Pons (tissue), 1 donor: ENCODE measurements around the gene CLEC1A.
A peak's percentile ranks its signal among the peaks of the same experiment; 100 is the strongest.

ENCODE experiments used
- DNase-seq: peaks from one replicate; pipeline ENCODE4 v3.0.0-alpha.2; 2016; ENCODE audit warnings: low spot score

The CLEC1A gene

DNA sequence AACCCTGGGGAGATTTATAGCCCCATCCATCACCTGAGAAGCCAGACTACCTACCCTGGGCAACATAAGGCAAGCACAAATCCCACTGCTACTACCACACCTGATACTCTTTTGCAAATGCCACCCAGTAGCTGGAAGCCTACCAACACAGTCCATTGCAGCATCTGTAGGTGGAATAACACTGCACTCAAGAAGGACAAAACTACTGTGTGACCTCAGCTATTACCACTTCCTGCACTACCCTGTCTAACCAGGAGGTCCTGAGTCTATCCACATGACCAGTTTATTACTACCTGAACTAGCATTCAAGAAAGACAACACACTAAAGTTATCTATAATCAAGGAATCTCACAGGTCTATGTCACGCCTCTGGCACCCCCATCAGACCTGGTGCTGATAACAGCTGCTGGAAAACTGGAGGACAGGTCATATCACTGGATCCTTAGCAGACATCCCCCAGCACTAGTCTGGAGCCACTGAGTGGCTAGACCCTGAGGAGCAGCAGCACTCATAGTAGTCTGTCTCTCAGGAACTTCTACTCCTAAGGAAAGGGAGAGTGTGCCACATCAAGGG lies 2.9 kb upstream of the CLEC1A start:
- no peak for DNase-seq

DNA sequence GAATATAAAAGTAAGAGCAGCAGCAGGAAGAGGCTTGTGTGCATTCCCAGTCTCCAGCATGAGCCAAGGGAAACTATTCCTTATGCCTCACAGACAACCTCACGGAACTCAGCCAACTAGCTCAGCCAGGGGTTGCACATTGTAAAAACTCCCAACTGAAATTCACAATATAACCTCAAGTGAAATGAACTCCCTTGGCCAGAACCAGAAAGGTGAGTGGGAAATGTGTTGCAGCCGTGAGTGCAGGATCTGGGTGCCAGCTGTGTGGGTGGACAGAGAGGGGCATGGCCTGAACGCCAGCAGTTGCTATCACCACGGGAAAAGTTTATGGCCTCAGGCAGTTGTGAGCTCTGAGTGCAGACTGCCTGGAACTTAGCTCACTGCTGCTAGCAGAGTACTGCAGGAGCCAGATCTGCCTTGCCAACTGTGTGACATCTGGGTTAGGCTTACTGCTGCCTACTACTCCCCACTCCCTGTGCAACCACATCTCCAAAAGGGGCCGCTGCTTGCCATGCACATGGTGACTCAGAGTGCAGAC lies 2.3 kb upstream of the CLEC1A start:
- DNase-seq: peak; percentile 7

DNA sequence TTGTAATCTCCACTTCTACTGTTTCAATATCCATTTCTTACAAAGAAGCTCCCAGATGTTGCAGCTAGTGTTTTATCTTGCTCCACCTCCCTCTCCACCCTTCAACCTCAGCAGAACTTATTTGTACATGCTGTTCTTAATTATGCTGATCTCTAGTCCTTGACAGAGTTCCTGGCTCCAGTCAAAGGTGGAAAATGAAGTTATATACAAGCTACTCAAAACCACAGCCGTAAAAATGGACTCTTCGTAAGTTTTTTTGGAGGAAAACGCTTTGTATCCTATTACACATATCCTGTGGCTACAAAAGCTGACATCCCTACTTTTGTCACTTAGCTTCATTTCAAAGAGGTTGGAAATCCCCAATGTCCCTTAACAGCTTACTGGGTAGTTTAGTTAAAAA lies 1.3 kb downstream of the CLEC1A start:
- DNase-seq: no peak

DNA sequence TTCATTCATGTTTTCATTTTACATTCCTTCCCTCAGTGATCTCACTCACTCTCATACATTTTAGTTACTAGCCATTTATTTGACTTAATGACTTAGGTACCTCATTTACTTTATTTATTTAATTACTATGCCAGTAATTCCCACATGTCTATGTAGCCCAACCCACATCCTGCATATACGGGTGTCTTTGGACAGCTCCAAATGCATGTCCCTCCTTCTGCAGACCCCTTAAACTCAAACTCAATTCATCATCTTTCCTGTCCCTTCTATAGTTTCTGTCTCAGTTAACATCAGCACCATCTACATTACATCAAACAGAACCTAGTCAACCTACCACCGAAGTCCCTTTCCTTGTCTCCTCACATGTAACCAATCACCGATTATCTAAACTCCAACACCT lies 2.8 kb downstream of the CLEC1A start:
- no peak for DNase-seq

DNA sequence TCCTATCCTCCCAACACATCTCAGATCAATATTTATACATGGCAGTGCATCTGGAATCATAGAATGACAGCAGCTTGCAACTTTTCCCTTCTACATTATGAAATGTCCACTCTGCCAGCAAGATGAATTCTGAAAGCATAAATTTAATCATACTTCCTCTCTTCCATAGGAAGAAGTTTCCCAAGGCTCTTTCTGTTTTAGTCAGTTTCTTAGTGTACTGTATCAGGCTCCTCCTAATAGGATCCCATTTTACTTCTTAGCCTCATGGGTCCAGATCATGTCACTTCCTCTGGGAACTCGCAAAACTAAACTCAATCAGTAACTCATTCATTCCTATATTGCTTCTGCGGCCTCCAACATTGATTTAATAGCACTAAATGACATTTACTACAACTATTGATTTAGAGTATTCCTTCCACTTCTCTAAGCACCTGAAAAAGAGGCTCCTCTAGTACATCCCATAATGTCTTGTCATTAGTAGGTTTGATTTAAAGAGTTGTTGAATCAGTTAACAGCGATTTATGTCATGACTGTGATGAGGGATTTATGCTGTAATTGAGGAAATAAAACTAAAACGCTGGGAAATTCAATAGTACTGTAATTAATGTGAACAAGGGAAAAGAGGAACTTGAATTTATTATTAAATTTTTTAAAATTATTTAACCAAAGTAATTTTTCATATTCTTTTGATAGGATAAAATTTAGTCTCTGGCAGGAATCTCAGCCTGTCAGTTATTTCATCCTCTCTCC lies 4.0 kb downstream of the CLEC1A start:
- DNase-seq: peak; percentile 43

DNA sequence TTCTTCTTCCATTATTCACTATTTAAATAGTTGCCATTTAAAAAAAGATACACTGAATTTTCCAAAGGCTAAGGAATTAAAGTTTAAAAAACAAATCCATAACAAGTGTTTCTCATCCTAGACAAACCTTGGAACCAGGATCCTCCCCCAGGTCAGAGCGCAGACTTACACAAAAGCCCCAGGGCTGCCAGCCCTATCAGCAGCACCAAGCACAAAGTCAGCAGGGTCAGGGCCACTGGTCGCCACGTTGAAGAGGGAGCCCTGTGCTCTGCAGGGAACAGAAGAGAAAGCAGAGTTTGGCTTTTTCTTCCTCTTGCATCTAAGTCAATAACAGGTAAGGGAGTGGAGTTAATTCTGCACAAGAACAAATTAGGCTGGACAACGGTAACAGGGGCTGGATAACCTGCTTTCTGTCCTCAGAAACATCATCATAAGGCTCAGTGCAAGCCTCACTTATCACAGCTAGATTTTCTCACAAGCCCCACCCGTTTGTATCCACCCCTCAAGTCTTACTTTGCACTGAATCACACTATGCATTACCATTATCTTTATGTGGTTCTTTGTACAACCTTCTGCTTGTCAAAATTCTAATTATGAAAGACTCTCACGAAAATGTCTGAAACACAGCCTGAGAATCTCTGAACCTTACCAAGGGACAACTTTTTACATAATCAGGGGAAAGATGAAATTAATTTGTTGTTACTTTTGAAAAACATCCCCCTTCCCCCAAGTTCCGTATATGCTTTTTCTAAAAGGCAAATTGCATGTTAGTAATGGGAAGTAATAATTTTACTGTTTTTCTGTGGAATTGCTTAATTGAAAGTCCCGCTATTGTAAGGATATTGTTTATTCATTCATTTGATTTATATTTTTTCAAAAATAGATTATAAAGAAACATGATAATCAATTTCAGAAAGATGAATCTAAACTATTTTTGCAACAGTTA lies 9.6 kb downstream of the CLEC1A start:
- DNase-seq: no peak

DNA sequence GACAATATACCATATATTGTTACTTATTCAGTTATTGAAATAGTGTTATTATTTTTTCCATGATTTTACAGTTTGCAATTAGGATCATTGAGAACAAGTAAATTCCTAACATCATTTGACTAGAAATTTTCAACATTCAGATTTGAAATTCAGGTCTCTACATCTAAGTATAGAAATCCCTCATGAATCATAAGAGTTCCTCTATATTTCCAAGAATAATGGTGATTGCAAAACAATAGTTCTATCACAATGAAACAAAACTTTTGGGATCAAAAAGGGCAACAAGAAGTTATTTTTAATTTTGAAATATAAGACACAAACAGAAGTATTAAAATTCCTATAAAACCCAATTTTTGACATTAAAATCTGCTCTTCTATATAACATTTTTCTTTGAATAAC lies 10.8 kb downstream of the CLEC1A start:
- DNase-seq: no peak

DNA sequence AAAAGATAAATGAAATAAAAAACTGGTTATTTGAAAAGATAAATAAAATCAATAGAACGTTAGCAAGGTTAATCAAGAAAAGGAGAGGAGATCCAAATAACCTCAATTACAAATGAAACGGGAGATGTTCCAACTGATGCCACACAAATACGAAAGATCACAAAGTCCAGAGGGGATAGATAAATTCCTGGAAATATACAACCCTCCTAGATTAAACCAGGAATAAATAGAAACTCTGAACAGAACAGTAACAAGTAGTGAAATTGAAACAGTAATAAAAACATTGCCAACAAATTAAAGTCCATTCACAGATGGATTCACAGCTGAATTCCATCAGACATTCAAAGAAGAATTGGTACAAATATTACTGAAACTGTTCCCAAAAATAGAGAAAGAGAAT lies 12.4 kb downstream of the CLEC1A start:
- no peak for DNase-seq

DNA sequence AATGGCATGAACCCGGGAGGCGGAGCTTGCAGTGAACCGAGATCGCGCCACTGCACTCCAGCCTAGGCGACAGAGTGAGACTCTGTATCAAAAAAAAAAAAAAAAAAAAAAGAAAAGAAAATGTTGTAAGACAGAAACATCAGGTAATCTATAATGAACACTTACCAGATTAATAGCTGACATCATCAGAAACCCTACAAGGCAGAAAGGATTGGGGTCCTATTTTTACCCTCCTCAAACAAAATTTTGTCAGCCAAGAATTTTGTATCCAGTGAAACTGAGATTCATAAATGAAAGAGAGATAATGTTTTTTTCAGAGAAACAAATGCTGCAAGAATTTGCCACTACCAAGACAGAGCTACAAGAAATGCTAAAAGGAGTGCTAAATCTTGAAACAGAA lies 14.1 kb downstream of the CLEC1A start:
- DNase-seq: no peak

DNA sequence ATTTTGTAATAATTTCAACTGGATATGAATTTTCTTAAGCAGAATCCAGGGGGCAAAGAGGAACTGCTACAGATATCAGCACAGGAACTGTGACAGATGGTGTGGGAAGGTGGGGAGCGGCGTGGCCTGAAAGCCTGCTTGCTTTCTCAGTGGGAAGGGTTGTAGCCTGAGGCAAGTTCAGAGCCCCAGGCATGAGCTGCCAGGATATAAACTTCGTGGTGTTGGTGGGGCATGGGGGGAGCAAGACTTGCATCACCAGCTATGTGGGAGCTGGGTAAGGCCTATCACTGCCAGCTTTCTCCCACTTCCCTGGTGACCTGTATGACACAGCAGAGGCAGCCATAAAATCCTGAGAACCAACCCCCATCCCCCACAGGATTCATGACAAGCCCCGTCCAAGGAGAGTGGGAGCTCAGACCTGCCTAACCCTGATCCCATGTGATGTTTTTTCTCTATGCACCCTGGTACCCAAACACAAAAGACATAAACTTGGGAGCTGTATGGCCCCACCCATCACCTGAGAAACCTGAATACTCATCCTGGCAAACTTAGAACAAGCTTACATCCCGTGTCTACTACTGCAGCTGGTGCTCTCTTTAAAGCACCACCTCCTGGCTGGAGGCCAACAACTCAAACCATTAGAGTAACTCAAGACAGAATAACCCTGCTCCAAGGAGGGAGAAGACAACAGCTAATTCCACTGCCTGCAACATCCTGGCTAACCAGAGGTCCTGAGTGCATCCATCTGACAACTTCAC lies 16.5 kb downstream of the CLEC1A start:
- DNase-seq: no peak

DNA sequence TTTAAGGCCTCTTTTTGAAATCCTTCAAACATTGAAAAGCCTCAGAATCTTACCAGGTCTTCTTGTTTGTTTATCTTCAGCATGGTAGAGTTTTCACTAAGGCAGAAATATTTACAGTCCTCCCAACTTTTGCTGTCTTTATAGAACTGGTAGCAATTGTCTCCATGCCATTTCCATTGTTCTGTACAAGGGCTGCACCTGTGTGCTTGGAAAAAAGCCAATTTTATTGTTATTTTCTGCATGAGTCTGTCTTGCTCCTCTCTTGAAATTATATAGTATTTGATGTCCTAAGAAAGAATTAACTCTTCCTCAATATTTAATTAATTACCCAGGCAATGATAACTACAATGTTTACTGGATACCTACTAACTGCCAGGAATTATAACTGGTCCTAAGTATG lies 23.3 kb downstream of the CLEC1A start:
- no peak for DNase-seq

DNA sequence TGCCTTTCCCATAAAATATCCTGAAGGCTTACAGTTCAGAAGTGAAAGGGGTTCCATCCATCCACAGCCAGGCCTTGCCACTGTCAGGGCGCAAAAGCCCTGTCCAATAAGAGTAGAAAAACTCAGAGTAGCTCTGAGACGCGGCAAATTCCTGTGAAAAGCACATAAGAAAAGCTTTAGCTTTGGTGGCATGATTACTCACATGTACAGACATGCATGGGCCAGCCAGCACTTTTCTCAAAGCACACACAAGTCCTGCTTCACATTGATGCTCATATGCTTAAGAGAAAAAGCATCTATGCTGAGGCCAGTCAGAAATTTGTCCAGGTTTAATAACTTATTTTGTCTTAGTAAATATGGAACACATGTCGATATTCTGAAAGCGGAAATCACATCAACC lies 25.5 kb downstream of the CLEC1A start:
- DNase-seq: no peak

DNA sequence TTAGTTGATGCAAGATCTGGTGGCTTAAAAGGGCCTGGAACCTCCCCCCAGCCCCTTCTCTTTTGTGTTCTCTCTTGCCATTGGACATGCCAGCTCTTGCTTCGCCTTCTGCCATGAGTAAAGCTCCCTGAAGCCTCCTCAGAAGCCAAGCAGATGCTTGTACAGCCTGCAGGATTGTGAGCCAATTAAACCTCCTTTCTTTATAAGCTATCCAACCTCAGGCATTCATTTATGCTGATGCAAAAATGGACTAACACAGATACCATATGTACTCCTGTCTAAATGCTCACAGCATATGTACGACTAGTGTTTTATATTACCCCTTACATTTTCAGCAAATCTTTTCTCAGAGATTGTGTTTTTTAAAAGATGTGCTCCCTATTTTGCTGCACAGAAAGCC lies 26.7 kb downstream of the CLEC1A start:
- DNase-seq: no peak

DNA sequence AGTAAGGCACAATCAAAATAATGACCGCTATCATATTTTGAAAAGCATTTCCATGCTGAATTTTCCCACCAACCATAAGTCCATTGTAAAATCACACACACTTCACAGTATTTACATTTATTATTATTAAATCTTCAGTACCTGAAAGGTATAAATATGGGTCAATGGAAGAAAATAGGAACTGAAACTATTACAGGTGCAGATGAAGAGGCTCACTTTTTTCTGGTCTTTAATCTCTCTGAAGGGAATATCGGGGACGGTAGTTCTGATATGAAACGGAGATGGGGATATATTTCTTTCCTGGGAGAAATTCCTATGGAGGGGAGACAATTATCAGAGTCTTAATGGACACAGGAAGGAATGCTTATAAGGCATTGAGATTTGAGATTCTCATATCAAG lies 28.4 kb downstream of the CLEC1A start:
- DNase-seq: no peak

DNA sequence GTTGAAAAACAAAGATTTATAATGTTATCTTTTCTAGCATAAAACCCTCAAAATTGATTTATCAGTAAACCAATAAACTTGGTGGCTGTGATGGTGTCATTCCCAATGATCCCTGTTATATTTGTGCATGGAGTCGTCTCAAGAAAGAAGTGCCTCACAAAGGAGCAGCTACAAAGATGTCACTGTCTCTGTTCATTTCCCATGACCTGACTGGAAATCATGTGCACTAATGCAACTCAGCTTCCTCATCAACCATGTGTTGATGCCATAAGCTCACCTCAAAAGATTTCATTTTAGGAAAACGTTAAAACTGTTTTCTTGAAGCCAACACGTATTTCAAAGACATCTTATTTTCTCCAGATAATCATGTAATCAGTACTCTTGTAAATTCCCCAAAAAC lies 28.8 kb downstream of the CLEC1A start:
- DNase-seq: no peak

DNA sequence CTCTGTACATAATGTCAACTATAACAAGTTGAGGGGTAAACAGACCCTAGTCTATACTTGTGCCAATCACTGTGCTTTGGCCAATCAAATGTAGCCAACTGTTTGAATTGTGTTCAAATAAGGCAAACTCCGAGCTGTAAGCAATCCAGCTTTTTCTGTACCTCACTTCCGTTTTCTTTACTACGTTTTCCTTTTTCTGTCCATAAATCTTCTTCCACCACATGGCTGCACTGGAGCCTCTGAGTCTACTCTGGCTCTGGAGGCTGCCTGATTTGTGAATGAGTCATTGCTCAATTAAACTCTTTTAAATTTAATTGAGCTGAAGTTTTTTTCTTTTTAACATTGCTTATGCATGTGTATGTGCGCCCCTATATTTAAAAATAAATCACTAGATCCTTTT lies 29.7 kb downstream of the CLEC1A start:
- DNase-seq: peak; percentile 51

DNA sequence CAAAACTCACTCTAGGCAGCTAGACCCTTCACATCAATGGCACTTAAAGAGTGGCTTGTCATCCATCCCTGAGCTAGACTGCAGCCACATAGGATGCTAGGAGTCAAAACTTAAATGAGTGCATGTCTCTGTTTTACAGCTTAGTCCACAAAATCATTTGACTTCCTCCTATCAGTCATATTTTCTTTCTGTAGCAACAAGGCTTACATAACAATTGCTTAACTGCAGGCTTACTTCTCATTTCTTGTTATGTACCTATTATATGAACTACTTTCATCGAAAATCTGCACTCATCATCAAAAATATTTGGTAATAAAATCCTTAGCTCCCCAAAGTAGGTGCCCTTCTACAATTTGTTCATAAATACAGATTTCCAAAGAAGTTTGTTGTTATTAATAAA lies 30.1 kb downstream of the CLEC1A start:
- DNase-seq: peak; percentile 64

DNA sequence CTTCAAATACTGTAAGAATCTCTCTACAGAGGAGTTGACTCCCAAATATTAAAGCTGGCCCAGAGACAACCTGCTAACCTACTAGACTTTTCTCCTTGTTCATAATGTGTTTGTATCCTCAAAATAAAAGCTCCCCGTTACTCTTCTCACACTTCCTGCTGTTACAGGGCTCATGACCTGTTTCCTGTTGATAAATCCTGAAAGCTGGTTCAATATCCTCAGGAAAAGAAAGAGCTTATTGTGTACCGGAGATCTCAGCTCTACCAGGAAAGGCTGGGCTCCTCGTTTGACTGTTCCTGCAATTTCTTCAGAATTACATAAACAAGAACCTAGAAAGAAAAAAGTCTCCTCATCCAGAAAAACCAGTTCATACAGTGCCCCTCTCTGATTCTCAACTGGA lies 30.8 kb downstream of the CLEC1A start:
- peak; percentile 62 for DNase-seq

DNA sequence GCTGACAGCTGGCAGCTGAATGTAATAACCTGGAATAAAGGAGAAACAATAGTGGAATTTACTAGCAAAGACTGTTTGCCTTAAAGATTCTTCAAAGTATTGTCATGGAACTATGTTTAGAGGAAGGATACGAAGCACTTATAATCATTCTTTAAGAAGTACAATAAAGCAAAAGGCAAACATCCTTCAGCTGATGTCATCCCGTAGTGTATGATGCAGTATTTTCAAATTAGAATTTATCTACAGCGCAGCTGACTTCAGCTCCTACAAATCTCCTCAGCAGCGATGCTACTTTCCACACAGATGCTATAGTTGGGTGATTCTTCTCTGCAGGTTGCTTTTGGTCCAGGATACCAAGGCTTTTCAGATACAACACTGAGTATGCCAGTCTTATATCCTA lies 31.5 kb downstream of the CLEC1A start:
- no peak for DNase-seq

DNA sequence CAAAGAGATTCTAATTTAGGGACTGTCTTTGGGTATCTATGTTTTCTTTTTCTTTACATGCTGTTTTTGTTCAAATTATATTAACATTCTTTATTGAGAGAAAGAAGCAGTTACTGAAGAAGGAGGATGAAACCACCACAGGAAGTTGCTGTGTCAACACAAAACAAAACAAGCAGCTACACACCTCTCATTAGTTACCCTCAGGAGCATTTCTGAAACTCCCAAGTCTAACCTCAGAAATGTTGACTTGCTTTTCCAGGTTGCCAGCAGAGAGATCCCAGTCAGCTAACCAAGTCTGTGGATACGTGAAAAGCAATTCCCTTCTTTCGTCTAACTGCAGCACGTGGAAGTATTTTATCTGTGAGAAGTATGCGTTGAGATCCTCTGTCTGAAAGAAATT lies 33.5 kb downstream of the CLEC1A start:
- no peak for DNase-seq

DNA sequence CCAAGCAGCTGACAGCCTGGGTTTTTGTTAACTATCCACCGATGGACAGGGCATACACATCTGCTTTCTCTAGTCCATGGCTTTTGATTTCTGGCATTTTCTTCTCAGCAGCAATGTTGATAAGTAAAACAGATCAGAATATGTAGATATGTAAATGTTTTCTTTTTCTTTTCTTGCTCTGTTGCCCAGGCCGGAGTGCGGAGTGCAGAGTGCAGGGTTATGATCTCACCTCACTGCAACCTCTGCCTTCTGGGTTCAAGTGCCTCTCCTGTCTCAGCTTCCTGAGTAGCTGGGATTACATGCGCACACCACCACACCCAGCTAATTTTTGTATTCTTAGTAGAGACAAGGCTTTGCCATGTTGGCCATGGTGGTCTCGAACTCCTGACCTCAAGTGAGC lies 40.4 kb downstream of the CLEC1A start:
- no peak for DNase-seq
